ENCODE measurements around the gene LCE1A.

The LCE1A gene

DNA sequence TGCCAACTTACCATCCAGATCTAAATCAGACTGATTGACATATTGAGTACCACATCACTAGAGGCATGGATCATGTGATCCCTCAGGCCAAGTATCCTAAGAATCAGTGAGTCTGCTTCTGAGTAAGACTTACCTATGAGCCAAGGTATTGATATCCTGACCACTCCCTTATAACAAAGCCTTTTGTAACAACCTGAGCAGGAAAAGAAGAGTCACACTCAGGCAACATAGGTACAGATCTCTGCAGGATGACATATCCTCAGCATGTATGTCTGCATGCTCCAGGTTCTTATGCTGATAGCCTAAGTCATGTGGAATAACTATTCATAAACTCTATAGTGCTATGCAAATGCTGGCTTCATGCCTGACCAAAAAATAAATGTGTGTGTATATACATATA is 2.3 kb upstream of the LCE1A start:
- Histone ChIP-seq H3K9ac (ENCODE audit: low read length) (no peak overlapping the region), H3K27ac (ENCODE audit: low read depth, low read length) (no peak overlapping the region), H3K9me3 (ENCODE audit: low read length) (no peaks in the 10 kb centered on the region), H3K4me3 (ENCODE audit: low read depth in 1 of 2, low read length in 2 of 2) (no peak overlapping the region), H3K27me3 (ENCODE audit: control insufficient read depth in 1 of 2, insufficient read depth in 2 of 2, low read length in 2 of 2) (no peaks in the 10 kb centered on the region), H3K4me1 (ENCODE audit: insufficient read depth, low read length) (no peaks in the 10 kb centered on the region), H3K36me3 (ENCODE audit: insufficient read depth, low read length) (no peaks in the 10 kb centered on the region)

DNA sequence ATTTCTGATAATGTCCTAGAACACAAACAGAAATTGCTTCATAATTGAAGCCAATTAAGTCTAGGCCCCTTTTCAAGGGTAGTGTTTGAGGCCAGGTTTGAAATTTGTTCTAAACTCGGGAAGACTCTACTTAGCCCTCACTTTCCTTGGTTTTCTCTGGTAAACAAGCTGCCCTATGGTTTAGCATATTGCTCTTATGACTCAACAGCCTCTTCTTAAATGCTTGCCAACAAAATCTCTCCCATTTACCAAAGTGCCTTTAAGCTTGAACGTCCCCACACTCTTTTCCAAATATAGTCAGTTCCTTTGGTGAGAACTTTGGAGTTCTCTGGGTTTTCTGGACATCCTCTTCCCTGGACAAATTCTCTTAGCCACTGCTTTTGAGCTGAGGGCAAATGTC is 9.6 kb downstream of the LCE1A start:
- Histone ChIP-seq H3K4me3 (ENCODE audit: low read depth in 1 of 2, low read length in 2 of 2) (no peak overlapping the region), H3K27ac (ENCODE audit: low read depth, low read length) (no peak overlapping the region), H3K9me3 (ENCODE audit: low read length) (no peaks in the 10 kb centered on the region), H3K27me3 (ENCODE audit: control insufficient read depth in 1 of 2, insufficient read depth in 2 of 2, low read length in 2 of 2) (no peaks in the 10 kb centered on the region), H3K9ac (ENCODE audit: low read length) (no peak overlapping the region), H3K4me1 (ENCODE audit: insufficient read depth, low read length) (no peaks in the 10 kb centered on the region), H3K36me3 (ENCODE audit: insufficient read depth, low read length) (no peaks in the 10 kb centered on the region)

- Histone ChIP-seq H3K36me3 (ENCODE audit: insufficient read depth, low read length) (no peaks in the 10 kb centered on the region), H3K4me1 (ENCODE audit: insufficient read depth, low read length) (no peaks in the 10 kb centered on the region), H3K9ac (ENCODE audit: low read length) (no peak within 1 kb of the TSS), H3K27me3 (ENCODE audit: control insufficient read depth in 1 of 2, insufficient read depth in 2 of 2, low read length in 2 of 2) (no peaks in the 10 kb centered on the region), H3K9me3 (ENCODE audit: low read length) (no peaks in the 10 kb centered on the region), H3K27ac (ENCODE audit: low read depth, low read length) (no peak within 1 kb of the TSS), H3K4me3 (ENCODE audit: low read depth in 1 of 2, low read length in 2 of 2) (no peak within 1 kb of the TSS)
Measured at GRCh38 chr1:152842556-152842955, 15.3 kb downstream of the LCE1A start, which contains the start of gene LCE6A. Gene LCE6A, plus strand, starts transcription at chr1:152842856. Its CDS starts 665 bp downstream, at chr1:152843521.

DNA sequence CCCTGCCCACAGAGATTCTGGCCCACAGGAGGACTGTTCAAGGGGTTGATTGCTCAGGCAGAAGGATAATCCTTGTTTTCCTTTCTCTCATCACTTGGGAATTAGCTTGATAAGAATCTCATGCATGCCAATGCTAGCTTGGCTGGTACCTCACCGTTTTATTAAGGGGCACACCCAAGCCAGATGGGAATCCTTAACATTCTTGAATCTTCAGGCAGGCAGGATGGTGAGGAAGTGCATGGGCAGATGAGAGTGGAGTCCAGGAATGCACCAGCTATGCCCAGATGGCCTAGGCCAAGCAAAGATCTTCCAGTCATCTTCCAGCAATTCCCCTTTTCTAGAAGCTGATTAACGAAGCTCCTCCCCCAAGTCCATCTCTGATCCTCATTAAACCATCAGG is 28.4 kb downstream of the LCE1A start:
- no peaks in the 10 kb centered on the region for H3K4me1 ChIP-seq (ENCODE audit: insufficient read depth, low read length)
- no peaks in the 10 kb centered on the region for H3K27me3 ChIP-seq (ENCODE audit: control insufficient read depth in 1 of 2, insufficient read depth in 2 of 2, low read length in 2 of 2)
- H3K27ac ChIP-seq (ENCODE audit: low read depth, low read length) = no peak overlapping the region

GRCh38 chr1:152858062-152858461 is 30.8 kb downstream of the LCE1A start:
- no peak overlapping the region for H3K27ac ChIP-seq (ENCODE audit: low read depth, low read length)
- H3K9me3 ChIP-seq (ENCODE audit: low read length) = no peaks in the 10 kb centered on the region
- no peak overlapping the region for H3K9ac ChIP-seq (ENCODE audit: low read length)
- H3K36me3 ChIP-seq (ENCODE audit: insufficient read depth, low read length) = no peaks in the 10 kb centered on the region
- H3K4me1 ChIP-seq (ENCODE audit: insufficient read depth, low read length) = no peaks in the 10 kb centered on the region
- no peak overlapping the region for H3K4me3 ChIP-seq (ENCODE audit: low read depth in 1 of 2, low read length in 2 of 2)
- H3K27me3 ChIP-seq (ENCODE audit: control insufficient read depth in 1 of 2, insufficient read depth in 2 of 2, low read length in 2 of 2) = no peaks in the 10 kb centered on the region

More for the DNA sequence above, 28.4 kb downstream of the LCE1A start:
- Histone ChIP-seq H3K9ac (ENCODE audit: low read length) (no peak overlapping the region), H3K4me3 (ENCODE audit: low read depth in 1 of 2, low read length in 2 of 2) (no peak overlapping the region), H3K36me3 (ENCODE audit: insufficient read depth, low read length) (no peaks in the 10 kb centered on the region), H3K9me3 (ENCODE audit: low read length) (no peaks in the 10 kb centered on the region)

GRCh38 chr1:152859696-152860095 is 32.4 kb downstream of the LCE1A start, which contains the start of gene LCE7A:
Gene LCE7A, plus strand, starts transcription at chr1:152859996. Its CDS starts 702 bp downstream, at chr1:152860698.
- Histone ChIP-seq H3K9ac (ENCODE audit: low read length) (no peak within 1 kb of the TSS), H3K9me3 (ENCODE audit: low read length) (no peaks in the 10 kb centered on the region), H3K4me1 (ENCODE audit: insufficient read depth, low read length) (no peaks in the 10 kb centered on the region), H3K4me3 (ENCODE audit: low read depth in 1 of 2, low read length in 2 of 2) (no peak within 1 kb of the TSS), H3K27me3 (ENCODE audit: control insufficient read depth in 1 of 2, insufficient read depth in 2 of 2, low read length in 2 of 2) (no peaks in the 10 kb centered on the region), H3K36me3 (ENCODE audit: insufficient read depth, low read length) (no peaks in the 10 kb centered on the region), H3K27ac (ENCODE audit: low read depth, low read length) (no peak within 1 kb of the TSS)

GRCh38 chr1:152860129-152860528 is 32.9 kb downstream of the LCE1A start:
- Histone ChIP-seq H3K36me3 (ENCODE audit: insufficient read depth, low read length) (no peaks in the 10 kb centered on the region), H3K9me3 (ENCODE audit: low read length) (no peaks in the 10 kb centered on the region), H3K4me3 (ENCODE audit: low read depth in 1 of 2, low read length in 2 of 2) (no peak overlapping the region), H3K4me1 (ENCODE audit: insufficient read depth, low read length) (no peaks in the 10 kb centered on the region), H3K27ac (ENCODE audit: low read depth, low read length) (no peak overlapping the region), H3K27me3 (ENCODE audit: control insufficient read depth in 1 of 2, insufficient read depth in 2 of 2, low read length in 2 of 2) (no peaks in the 10 kb centered on the region), H3K9ac (ENCODE audit: low read length) (no peak overlapping the region)

GRCh38 chr1:152861374-152861773 is 34.1 kb downstream of the LCE1A start:
- no peaks in the 10 kb centered on the region for H3K36me3 ChIP-seq (ENCODE audit: insufficient read depth, low read length)

GRCh38 chr1:152864443-152864842 is 37.2 kb downstream of the LCE1A start:
- Histone ChIP-seq H3K27ac (ENCODE audit: low read depth, low read length) (no peak overlapping the region), H3K36me3 (ENCODE audit: insufficient read depth, low read length) (no peaks in the 10 kb centered on the region), H3K4me1 (ENCODE audit: insufficient read depth, low read length) (no peaks in the 10 kb centered on the region), H3K9ac (ENCODE audit: low read length) (no peak overlapping the region), H3K27me3 (ENCODE audit: control insufficient read depth in 1 of 2, insufficient read depth in 2 of 2, low read length in 2 of 2) (no peaks in the 10 kb centered on the region), H3K9me3 (ENCODE audit: low read length) (no peaks in the 10 kb centered on the region), H3K4me3 (ENCODE audit: low read depth in 1 of 2, low read length in 2 of 2) (no peak overlapping the region)

More at GRCh38 chr1:152861374-152861773, 34.1 kb downstream of the LCE1A start:
- no peaks in the 10 kb centered on the region for H3K27me3 ChIP-seq (ENCODE audit: control insufficient read depth in 1 of 2, insufficient read depth in 2 of 2, low read length in 2 of 2)
- H3K4me3 ChIP-seq (ENCODE audit: low read depth in 1 of 2, low read length in 2 of 2) = no peak overlapping the region
- no peaks in the 10 kb centered on the region for H3K4me1 ChIP-seq (ENCODE audit: insufficient read depth, low read length)
- no peak overlapping the region for H3K27ac ChIP-seq (ENCODE audit: low read depth, low read length)
- H3K9ac ChIP-seq (ENCODE audit: low read length) = no peak overlapping the region
- no peaks in the 10 kb centered on the region for H3K9me3 ChIP-seq (ENCODE audit: low read length)

DNA sequence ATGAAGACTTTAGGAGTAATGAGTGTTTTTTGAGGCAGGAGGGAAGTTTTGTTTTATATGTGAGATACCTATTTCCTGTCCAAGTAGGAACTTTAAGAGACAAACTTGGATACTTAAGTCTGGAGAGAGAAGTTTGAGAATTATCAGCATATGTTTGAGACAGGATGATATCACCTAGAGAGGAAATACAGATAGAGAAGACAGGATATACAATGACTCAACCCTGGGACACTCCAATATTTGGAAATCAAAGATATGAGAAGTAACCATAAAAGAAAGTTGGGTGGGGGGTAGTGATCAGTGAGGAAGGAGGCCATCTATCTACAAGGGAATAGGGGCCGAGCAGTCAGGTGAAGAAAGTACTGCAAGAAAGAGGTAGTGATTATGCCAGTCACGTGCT is 39.0 kb downstream of the LCE1A start:
- no peaks in the 10 kb centered on the region for H3K4me1 ChIP-seq (ENCODE audit: insufficient read depth, low read length)
- no peak overlapping the region for H3K4me3 ChIP-seq (ENCODE audit: low read depth in 1 of 2, low read length in 2 of 2)
- no peaks in the 10 kb centered on the region for H3K36me3 ChIP-seq (ENCODE audit: insufficient read depth, low read length)
- H3K27ac ChIP-seq (ENCODE audit: low read depth, low read length) = no peak overlapping the region
- H3K27me3 ChIP-seq (ENCODE audit: control insufficient read depth in 1 of 2, insufficient read depth in 2 of 2, low read length in 2 of 2) = no peaks in the 10 kb centered on the region
- no peak overlapping the region for H3K9ac ChIP-seq (ENCODE audit: low read length)
- no peaks in the 10 kb centered on the region for H3K9me3 ChIP-seq (ENCODE audit: low read length)

DNA sequence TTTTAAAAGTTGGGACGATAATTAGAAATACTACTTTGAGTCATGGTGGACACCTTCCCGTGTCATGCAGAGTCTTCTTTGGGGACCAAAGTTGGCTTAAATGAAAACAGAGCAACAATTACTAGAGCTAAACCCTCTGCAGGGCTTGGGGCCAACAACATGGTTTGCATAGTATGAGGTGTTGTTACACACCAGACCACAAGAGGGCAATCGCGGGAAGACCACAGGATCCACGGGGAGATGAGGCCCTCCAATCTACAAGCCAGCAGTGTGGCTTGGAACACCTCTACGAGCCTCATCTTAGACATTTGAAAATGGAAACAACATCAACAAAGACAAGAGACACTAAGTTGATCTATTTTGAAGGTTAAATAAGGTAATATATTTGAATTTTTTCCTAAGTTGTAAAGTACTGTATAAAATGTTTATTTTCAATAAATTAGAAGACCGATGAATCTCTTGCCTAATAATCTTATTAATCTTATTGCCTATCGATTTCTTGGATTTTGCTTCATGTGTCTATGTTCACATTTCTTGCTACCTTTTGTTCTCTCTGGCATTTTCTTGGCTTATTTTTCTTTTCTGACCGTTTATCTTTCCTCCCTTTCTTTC is 42.6 kb downstream of the LCE1A start:
- no peaks in the 10 kb centered on the region for H3K27me3 ChIP-seq (ENCODE audit: control insufficient read depth in 1 of 2, insufficient read depth in 2 of 2, low read length in 2 of 2)
- H3K27ac ChIP-seq (ENCODE audit: low read depth, low read length) = no peak overlapping the region
- H3K4me1 ChIP-seq (ENCODE audit: insufficient read depth, low read length) = no peaks in the 10 kb centered on the region
- no peak overlapping the region for H3K9ac ChIP-seq (ENCODE audit: low read length)
- H3K9me3 ChIP-seq (ENCODE audit: low read length) = no peaks in the 10 kb centered on the region
- H3K36me3 ChIP-seq (ENCODE audit: insufficient read depth, low read length) = no peaks in the 10 kb centered on the region
- H3K4me3 ChIP-seq (ENCODE audit: low read depth in 1 of 2, low read length in 2 of 2) = no peak overlapping the region

Data from muscle layer of colon (tissue), 2 donors.